ENCODE data around the gene CACNA1E.

The CACNA1E gene

GRCh38 chr1:181712711-181713110 lies 229.4 kb downstream of the CACNA1E start:
- no peak for DNase-seq

- no peak for DNase-seq
Observed at GRCh38 chr1:181714428-181714827, 231.1 kb downstream of the CACNA1E start.

- no peak for DNase-seq
Observed at GRCh38 chr1:181718034-181718433, 234.7 kb downstream of the CACNA1E start.

- DNase-seq: no peak
Observed at GRCh38 chr1:181726320-181727012, 243.1 kb downstream of the CACNA1E start.

- no peak for DNase-seq
Observed at GRCh38 chr1:181730606-181731005, 247.3 kb downstream of the CACNA1E start.

- DNase-seq: no peak
Observed at GRCh38 chr1:181732218-181732990, 249.1 kb downstream of the CACNA1E start.

- DNase-seq: no peak
Observed at GRCh38 chr1:181733486-181733885, 250.2 kb downstream of the CACNA1E start.

- DNase-seq: no peak
Observed at GRCh38 chr1:181737056-181737455, 253.7 kb downstream of the CACNA1E start.

- DNase-seq: no peak
Observed at GRCh38 chr1:181739214-181739613, 255.9 kb downstream of the CACNA1E start.

- DNase-seq: no peak
Observed at GRCh38 chr1:181742426-181742825, 259.1 kb downstream of the CACNA1E start.

- DNase-seq: no peak
Observed at GRCh38 chr1:181743878-181744312, 260.6 kb downstream of the CACNA1E start.

GRCh38 chr1:181746224-181746623 lies 262.9 kb downstream of the CACNA1E start:
- DNase-seq: no peak

- no peak for DNase-seq
Observed at GRCh38 chr1:181748013-181748412, 264.7 kb downstream of the CACNA1E start.

GRCh38 chr1:181754103-181754502 lies 270.8 kb downstream of the CACNA1E start:
- no peak for DNase-seq

GRCh38 chr1:181759481-181759880 lies 276.2 kb downstream of the CACNA1E start:
- DNase-seq: no peak

- no peak for DNase-seq
Observed at GRCh38 chr1:181763736-181764135, 280.4 kb downstream of the CACNA1E start.

GRCh38 chr1:181765451-181766026 lies 282.2 kb downstream of the CACNA1E start:
- DNase-seq: no peak

- DNase-seq: no peak
Observed at GRCh38 chr1:181767001-181767708, 283.8 kb downstream of the CACNA1E start.

GRCh38 chr1:181768211-181768929 lies 285.1 kb downstream of the CACNA1E start:
- no peak for DNase-seq

- DNase-seq: no peak
Observed at GRCh38 chr1:181768930-181769280, 285.6 kb downstream of the CACNA1E start.

- DNase-seq: no peak
Observed at GRCh38 chr1:181769846-181770245, 286.5 kb downstream of the CACNA1E start.

GRCh38 chr1:181772714-181773113 lies 289.4 kb downstream of the CACNA1E start:
- DNase-seq: no peak

GRCh38 chr1:181776044-181776443 lies 292.7 kb downstream of the CACNA1E start:
- DNase-seq: no peak

Data from CD4-positive, alpha-beta T cell treated with Interleukin-6 for 4 hours (primary cell).